ENCODE data around the gene CHKA.
"Not testable (repeated sequence)": the region's sequence is repeated elsewhere in the genome, so short reads cannot be mapped to it uniquely, and the experiment has no call there.

CHKA gene

DNA sequence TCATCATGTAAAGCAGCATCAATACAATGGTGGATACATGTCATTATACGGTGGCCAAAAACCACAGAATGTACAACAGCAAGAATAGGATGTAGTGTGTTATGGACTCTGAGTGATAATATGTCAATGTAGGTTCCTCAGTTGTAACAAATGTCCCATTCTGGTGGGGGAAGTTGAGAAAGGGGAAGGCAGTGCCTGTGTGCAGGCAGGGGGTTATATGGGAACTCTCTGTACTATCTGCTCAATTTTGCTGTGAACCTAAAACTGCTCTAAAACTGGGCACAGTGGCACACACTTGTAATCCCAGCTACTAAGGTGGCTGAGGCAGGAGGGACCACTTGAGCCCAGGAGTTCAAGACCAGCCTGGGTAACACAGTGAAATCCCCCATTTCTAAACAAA lies 5.9 kb downstream of the CHKA start:
- no peak for DNase-seq

DNA sequence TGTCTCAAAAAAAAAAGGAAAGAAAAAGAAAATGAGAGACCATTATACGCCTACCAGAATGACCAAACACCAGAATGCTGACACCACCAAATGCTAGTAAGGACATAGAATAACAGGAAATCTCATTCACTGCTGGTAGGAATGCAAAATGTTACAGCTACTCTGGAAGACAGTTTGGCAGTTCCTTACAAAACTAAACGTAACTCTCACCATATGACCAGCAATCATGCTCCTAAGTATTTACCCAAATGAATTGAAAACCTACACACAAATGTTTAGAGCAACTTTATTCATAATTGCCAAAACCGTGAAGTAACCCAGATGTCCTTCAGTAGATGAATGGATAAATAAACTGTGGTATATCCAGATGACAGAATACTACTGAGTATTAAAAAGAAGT lies 7.2 kb downstream of the CHKA start:
- DNase-seq = no peak

DNA sequence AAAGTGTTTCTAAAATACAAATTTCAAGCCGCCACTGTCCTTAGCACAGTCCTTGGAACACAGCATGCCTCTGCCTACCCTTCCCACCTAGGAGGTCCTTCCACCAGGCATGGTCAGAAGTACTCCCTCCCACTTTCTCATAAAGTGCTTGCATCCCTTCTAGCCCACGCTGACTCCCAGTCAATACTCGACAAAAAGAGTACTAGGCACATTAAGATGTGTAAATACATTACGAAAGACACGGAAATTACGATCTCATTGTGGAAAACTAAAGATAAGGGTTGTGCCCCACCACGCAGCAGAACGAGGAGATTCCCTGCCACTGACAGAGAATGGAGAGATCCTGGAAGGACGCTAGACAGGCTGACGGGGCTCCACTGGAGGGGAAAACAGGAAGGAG lies 13.5 kb downstream of the CHKA start:
- DNase-seq = no peak

DNA sequence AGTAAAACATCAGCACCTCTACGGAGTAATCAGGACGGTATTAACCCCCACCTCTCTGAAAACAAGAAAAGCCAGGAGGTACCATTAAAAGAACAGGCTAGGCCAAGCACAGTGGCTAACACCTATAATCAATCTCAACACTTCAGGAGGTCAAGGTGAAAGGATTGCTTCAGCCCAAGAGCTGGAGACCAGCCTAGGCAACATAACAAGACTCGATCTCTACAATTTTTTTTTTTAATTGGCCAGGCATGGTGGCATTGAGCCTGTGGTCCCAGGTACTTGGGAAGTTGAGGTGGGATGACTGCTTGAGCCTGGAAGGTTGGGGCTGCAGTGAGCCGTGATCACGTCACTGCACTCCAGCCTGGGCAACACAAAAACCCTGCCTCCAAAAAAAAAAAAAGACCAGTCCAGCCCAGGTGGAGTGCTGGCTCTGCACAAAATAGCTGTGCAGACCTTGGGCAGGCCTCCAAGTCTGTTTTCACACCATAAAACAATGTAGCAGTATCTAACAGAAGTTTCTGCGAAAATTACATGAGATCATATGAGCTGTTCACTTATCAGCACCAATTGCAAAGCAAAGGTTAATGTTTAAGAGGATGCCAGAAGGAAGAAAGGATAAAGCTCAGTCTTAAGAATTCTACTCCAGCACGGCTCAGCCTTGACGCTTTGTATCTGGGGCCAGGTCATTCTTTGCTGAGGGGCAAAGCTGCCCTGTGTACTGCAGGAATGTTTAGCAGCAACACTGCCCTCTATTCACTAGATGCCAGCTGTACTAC lies 14.8 kb downstream of the CHKA start:
- peak; percentile 27 for DNase-seq

DNA sequence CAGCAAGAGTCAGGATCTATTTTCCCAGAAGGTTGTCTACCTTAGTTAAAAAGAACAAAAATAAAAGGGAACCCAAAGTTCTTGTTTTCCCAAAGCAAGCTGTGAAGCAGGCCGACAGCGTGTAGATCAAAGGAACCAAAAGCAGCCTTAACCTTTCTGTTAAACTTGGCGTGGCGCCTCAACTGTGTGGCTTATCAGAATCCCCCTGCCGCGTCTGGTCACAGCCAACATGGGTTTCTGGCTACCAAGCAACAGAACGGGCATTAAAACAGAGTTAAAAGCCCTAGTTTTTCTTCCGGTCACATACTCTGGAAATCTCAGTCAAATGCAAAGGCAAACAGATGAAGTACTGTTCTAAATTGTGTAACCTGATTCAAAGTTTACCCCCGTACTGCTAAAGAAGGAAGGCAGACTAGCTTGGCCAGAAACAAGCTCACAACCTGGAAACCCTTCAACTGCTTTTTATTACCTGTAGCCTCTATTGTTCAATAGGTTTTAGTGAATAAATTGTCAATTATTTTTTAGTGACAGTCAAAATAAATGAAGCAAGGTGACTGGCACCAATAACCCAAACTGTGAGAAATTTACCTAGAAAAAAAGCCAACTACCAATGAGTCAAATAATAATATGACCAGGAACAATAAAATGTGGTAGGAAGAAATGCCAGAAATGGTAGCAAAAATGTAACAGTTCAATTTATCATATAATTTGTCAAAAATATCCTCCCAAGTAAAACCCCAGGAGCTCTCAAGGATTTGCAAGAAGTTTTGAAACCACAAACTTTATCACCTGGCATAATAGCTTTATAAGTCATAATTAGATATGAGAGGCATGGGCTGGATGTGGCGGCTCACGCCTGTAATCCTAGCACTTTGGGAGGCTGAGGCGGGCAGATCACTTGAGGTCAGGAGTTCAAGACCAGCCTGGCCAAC lies 21.4 kb downstream of the CHKA start:
- peak; percentile 28 for DNase-seq

DNA sequence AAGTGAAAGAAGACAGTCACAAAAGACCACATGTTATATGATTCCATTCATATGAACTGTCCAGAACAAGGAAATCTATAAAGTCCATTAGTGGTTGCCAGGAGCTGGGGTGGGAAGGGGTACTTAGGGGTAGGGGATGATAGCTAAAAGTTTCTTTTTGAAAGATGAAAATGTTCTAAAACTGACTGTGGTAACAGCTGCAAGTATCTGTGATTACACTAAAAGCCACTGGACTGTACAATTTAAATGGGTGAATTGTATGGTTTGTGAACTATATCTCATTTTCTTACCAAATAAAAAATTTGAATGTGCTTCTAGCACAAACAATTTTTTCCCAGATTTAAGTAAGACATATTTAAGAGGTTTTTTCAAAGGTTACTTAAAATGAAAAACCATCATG lies 22.1 kb downstream of the CHKA start:
- no peak for DNase-seq

DNA sequence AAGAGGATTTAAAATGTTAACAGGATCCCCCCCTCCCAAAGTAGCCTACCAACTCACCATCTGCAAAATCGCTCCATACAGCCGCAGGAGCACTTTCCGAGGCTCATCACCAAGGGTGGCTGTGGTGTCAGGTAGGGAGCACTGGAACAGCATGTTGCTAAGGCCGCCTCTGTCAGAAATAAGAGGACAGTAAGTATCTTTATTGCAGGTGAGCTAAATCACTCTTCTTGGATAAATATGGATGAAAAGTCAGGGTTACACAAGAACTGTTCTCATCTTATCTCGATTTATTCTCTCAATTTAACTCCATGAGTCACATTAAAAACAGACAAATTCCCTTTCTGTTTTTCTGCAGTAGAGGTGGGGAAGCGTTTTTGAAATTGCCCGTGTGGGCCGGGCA lies 24.2 kb downstream of the CHKA start:
- DNase-seq = no peak

DNA sequence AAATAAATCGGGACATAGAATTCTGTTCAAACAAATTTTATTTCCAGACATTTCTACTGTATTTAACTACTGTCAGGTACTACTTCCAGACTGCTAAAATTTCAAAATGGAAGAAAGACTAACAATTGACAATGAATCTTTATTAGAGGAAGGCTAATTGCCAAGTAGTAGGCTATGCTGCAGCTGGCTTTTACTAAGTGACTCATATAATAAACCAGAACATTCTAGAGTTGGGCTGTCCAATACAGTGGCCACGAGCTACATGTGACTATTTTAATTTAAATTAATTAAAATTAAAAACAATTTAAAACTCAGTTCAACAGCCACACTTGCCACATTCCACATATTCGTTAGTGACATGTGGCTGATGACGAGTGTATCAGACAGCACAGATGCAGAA lies 27.6 kb downstream of the CHKA start:
- DNase-seq = no peak

DNA sequence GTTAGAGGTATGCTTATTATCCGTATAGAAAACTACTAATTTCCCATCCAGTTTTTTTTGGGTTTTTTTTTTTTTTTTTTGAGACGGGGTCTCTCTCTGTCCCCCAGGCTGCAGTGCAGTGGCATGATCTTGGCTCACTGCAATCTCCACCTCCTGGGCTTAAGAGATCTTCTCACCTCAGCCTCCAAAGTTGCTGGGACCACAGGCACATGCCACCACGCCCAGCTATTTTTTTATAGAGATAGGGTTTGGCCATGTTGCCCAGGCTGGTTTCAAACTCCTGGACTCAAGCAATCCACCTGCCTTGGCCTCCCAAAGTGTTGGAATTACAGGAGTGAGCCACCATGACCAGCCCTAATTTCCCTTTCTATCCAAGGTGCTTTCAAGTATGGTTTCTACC lies 28.2 kb downstream of the CHKA start:
- DNase-seq = not testable (repeated sequence)

DNA sequence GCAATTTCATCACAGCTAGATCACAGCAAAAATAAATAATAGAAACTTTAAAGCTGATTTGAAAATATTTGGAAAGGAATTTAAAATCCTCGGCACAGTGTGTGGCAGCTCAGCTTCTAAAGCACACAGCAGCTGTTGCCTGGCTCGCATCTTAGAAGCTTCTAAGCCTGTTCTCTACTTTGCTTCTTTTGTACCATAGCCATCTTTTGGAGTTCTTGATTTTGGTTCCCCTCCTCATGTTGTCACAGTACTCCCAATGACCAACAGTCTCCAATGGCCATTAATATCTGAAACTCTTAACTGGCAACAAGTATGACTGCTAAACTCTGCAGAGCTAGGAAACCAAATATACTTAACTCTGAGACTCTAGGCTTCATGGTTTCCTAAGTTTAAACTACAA lies 28.8 kb downstream of the CHKA start:
- DNase-seq = no peak

DNA sequence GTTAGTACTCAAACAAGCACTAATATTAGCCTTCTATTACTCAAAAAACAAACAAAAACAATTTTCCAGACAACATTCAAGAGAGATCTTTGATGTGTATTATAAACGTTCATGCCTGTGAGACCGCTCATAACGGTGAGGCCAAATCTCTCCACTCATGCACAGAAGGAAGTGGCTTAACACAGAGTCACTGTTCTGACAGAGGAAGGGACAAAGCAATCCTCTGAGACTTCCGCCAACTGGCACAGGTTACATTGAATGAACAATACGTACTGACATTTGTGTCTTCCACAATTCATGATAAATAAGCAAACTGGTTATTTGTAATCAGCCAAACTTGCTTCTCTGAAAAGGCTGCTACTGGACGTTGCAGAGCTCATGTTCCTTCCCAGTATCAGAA lies 30.5 kb downstream of the CHKA start:
- DNase-seq = no peak

DNA sequence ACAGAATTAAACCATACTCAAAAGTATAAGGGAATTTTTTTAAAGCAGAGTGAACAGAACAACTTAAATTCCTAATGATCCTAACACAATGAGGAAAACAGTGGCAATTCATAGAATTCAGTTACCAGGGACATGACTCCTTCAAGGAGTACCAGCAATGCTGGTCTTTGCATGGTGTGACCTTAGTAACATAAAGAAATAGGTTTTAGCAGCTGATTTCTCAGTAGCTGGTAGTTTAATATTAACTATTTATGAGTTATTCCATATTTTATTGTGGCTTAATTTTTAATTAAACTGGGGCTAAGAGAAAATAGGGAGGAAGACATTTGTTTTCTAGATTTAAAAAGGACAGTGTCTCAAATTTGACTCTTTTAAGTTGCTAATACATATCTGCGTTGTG lies 30.9 kb downstream of the CHKA start:
- DNase-seq = no peak

DNA sequence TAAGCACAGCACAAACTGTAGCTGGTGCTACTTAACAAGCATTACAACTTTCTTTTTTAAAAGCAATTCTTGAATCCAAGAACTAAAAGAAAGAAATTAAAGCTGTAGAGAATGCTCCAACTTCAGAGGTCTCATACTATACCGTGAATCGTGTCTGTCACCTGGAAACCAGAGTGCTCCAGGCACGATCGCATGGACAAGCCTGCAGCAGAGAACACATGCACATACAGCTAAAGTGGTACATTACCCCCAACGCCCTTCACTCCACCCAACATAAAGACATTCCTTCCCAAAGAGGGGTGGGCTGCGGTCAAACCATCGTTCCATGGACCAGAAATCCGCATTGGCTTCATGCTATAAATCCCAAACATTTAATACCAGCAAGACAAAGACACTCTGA lies 31.5 kb downstream of the CHKA start:
- no peak for DNase-seq

DNA sequence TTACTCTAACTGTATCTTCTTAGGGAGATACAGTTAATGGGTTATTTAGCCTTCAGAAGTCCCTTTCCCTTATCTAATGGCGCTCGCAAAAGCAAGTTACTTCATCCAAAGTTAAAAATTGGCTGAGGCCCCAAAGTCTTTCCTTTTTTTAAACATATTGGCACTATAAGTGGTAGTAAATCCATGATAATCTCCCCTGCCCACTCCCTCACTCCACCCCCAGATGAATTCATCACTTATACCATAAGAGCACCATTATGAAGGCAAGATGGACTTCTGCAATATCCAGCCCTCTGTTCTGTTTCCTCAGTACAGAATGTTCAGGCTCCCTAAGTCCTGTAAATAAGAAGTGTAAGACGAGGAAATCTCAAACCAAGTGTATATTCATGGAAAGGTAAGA lies 37.7 kb downstream of the CHKA start:
- DNase-seq = no peak

DNA sequence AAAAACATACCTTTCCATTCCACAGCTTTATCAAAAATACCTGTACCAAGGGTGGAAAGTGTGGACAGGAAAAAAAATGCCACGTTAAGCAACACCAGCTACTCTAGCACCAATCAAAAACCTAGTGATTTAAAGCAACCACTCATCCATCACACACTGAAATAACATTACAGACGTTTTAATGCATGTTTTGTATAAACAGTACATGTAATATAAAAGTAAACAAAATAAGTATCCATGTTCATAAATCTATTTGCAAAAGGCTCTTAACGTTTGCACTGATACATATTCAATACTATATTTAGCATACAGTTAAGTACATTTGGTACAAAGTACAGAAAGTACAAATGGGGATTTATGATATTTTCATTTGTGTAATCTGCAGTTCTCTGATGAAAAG lies 38.7 kb downstream of the CHKA start:
- no peak for DNase-seq

DNA sequence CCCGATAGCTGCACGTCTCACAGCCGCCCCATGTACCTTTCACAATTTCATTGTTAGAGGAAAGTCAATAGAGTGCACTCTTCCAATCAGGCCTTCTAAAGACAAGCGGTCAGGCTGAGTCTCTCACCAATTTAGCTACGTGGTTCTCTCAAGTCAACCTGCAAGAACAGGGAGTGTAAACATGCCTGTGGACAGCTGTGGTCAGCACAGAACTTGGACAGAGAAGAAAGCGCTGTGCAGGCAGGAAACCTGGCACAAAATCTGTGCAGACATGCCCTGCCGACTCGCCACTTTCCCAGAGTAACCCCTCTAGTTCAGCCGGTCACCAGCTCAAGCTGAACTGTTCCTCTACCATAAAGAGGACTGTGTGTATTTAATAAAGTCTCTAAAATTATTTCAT lies 39.5 kb downstream of the CHKA start:
- DNase-seq = no peak

DNA sequence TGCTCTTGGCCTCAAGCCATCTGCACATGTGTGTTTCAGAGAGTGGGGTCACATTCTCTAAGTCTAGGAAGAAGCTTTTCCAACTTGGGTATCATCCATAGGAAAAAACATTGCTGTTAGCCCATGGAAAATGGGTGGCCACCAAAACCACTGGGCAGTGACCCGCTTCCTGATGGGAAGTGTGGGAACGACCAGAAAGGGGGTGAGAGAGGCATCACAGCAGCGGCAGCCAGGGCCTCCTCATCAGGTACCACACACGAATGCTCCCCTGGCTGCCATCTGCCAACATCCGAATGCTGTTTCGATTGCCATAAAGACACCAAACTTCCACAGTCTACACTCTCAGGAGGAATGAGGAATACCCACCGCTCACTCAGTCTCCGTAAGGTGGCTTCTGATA lies 40.3 kb downstream of the CHKA start:
- DNase-seq = no peak

DNA sequence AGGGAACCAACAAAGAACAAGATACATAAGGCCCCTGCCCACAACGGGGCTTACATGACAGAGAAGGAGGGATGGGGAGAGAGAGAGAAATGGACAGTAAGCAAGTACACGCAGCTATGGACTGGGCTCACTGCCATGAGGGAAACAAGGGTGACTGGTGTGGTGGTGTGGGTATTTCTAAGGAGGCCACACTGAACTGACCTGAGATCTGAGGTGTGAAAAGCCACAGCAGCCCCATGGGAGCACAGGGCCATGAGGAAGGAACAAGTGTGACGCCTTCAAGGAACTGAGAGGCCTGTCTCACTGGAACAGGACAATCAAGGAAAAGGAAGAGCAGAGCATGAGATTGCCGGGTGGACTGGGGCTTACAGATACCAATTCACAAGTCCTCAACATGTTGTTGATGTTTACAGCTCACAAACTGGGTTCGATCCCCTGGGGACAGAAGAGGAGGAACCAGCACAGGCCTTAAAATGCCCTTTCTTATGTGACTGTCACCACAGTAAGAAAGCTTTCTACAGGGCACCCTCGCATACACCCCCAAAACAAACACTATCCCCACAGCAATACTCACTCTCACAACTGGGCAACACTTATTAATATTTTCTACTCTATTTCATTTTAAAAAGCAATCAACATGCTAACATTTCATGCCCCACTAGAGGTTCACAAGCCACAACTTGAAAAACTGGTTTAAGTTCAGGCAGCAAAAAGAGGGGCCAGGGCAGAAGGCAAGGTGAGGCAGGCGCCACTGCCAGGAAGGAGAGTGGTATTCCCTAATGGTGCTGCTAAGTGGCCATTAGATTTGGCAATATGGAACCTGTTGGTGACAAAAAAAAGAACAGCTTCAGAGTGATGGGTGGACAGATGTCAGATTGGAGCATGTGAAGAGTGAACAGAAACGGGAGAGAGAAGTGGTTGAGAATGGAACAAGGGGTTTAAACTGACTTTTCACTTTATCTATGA lies 43.3 kb downstream of the CHKA start:
- DNase-seq = no peak

DNA sequence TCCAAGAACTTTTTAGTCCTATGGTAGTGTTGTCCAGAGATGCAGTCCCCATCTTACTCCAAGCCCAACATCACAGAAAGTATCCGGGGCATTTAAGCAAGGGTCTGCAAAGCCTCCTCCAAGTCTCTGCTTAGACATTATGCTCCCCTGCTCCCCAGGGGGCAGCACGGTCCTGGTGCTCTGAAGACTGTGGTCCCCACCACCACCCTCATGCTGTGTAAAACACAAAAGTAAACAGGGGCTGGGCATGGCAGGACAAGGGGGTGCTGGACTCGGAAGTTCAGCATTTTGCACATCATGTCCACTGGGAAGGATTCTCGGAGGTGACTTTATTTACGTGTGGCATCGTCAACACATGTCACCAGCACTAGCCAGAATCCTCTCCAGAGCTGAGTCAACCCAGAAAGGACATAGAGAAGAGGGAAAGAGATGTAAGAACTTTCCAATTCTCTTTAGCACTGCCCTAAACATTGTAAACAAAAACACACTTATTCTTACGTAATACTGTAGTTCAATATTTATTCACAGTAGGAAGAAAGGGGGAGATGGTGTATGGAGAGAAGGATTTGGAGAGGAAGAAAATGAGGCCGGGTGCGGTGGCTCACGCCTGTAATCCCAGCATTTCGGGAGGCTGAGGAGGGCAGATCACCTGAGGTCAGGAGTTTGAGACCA lies 44.7 kb downstream of the CHKA start:
- no peak for DNase-seq

DNA sequence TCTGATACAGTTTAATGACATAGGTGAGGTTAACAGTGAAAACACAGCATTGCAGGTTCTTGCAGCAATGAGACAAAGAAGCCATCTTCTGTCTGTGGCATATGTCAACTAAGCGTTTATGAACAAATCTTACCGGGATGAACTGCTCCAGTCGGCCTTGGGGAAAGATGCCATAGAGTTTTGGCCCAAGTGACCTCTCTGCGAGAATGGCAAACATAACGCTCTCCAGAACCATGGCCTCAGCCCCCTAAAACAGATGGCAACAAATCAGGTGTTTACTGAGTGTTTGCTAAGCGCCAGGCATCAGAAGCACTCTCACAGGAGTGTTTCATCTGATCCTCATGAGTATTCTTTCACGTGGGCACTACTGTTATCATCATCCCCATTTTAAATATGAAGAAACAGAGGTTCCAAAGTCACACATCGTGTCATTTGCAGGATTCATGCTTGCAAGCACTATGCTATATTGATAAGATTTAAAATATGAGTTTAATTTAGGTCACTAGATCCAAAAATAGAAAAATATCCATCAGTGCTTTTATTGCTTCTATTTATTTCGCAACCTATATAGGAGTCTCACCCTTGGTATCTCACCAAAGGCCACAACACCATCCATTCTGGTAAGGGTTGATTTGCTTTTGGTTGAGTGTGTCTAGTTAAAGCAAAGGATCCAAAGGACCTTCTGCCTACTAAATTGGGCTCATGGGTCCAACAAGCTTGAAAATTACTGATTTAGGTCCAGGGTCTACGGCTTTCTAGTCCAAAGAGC lies 46.4 kb downstream of the CHKA start:
- DNase-seq = no peak

DNA sequence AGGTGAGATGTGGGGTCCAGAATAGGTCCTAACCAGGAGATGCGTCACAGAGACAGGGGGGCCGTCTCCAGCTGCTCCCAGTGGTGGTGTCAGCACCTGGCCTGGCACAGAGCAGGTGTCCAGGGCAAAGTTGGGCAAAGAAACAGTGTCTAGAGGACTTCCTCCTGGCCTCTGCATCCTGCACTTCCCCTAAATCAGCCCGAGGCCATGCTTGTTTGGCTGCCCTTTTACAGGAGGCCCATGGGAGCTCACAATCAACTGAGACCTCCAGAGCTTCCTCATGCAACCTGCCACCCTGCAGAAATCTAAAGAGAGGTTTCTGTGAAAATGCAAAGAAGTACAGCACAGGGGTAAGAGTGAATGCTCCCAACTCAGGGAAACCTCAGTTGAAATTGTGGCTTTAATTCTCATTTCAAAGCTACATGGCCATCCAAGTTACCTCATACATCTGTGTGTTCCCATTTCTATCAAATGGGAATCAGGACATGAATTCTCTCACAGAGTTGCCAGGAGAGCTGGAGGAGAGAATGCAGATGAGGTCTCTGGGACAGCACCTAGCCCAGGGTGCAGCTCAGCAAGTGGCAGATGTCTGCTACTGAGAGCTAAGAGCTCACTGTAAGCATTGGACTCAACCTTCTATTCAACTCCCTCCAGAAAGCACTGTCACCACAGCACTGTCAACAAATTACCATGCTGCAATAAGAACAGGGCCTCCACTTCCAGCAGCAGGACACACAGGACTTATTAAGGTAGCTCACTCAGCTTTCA lies 49.7 kb downstream of the CHKA start:
- DNase-seq = no peak

All from NCI-H226 (cell line).